ENCODE results near the gene MOB3A.
"Not testable (repeated sequence)": the region's sequence is repeated elsewhere in the genome, so short reads cannot be mapped to it uniquely, and the experiment has no call there.

MOB3A gene

GRCh38 chr19:2042485-2043250 lies 53.5 kb downstream of the MOB3A start:
- DNase-seq = no peak

- DNase-seq = peak; percentile 100
These were observed 54.2 kb downstream of the MOB3A start for GRCh38 chr19:2041683-2042484.

GRCh38 chr19:2041433-2041682 lies 54.8 kb downstream of the MOB3A start:
- DNase-seq = no peak

- DNase-seq = no peak
These were observed 55.3 kb downstream of the MOB3A start for GRCh38 chr19:2040647-2041432.

GRCh38 chr19:2039959-2040646 lies 56.0 kb downstream of the MOB3A start:
- peak in 1 of 2 donors; percentile 15 for DNase-seq

- peak in 1 of 2 donors; percentile 18 for DNase-seq
These were observed 56.8 kb downstream of the MOB3A start for GRCh38 chr19:2039089-2039958.

GRCh38 chr19:2038284-2039088 lies 57.6 kb downstream of the MOB3A start:
- no peak for DNase-seq

GRCh38 chr19:2037651-2038255 lies 58.4 kb downstream of the MOB3A start:
- DNase-seq = no peak

GRCh38 chr19:2036424-2036823 lies 59.7 kb downstream of the MOB3A start:
- no peak for DNase-seq

- DNase-seq = no peak
These were observed 60.5 kb downstream of the MOB3A start for GRCh38 chr19:2035590-2035991.

- DNase-seq = peak; percentile 73 to 78
These were observed 61.2 kb downstream of the MOB3A start for GRCh38 chr19:2034729-2035589.

GRCh38 chr19:2034253-2034652 lies 61.9 kb downstream of the MOB3A start:
- not testable (repeated sequence) for DNase-seq

GRCh38 chr19:2033825-2034159 lies 62.3 kb downstream of the MOB3A start:
- no peak for DNase-seq

GRCh38 chr19:2033115-2033824 lies 62.9 kb downstream of the MOB3A start:
- DNase-seq = no peak

GRCh38 chr19:2032296-2032941 lies 63.7 kb downstream of the MOB3A start:
- DNase-seq = peak; percentile 55 to 68

GRCh38 chr19:2027361-2027760 lies 68.8 kb downstream of the MOB3A start:
- no peak for DNase-seq

GRCh38 chr19:2026770-2027169 lies 69.4 kb downstream of the MOB3A start:
- no peak for DNase-seq

GRCh38 chr19:2022289-2022688 lies 73.8 kb downstream of the MOB3A start:
- no peak for DNase-seq

All from CD4-positive, alpha-beta T cell treated with Interleukin-1 beta for 1 hour (primary cell).